Eye (tissue), 1 donor: ENCODE results near the gene CDC42EP1.
"Not testable (repeated sequence)": the region's sequence is repeated elsewhere in the genome, so short reads cannot be mapped to it uniquely, and the experiment has no call there.

ENCODE experiments used
- DNase-seq: peaks from one replicate; pipeline ENCODE4 v3.0.0-alpha.2; 2015

CDC42EP1 gene

GRCh38 chr22:37559901-37560607 lies at the start of gene CDC42EP1:
CDC42EP1 (plus strand) TSS chr22:37560480; CDS start chr22:37566350, 5,870 bp downstream.
- peak; percentile 66 for DNase-seq

GRCh38 chr22:37511395-37512104 lies 48.7 kb upstream of the CDC42EP1 start:
- DNase-seq: peak; percentile 37

GRCh38 chr22:37514526-37515051 lies 45.7 kb upstream of the CDC42EP1 start:
- no peak for DNase-seq

- no peak for DNase-seq
Observed at GRCh38 chr22:37515901-37516300, 44.4 kb upstream of the CDC42EP1 start.

GRCh38 chr22:37516456-37516855 lies 43.8 kb upstream of the CDC42EP1 start:
- DNase-seq: no peak

- DNase-seq: no peak
Observed at GRCh38 chr22:37517826-37518450, 42.3 kb upstream of the CDC42EP1 start.

GRCh38 chr22:37518509-37519267 lies 41.6 kb upstream of the CDC42EP1 start:
- no peak for DNase-seq

- no peak for DNase-seq
Observed at GRCh38 chr22:37519268-37520195, 40.7 kb upstream of the CDC42EP1 start, which contains the start of gene CARD10. CARD10 (minus strand) TSS chr22:37519415; CDS start chr22:37519200, 215 bp downstream.

GRCh38 chr22:37520776-37521191 lies 39.5 kb upstream of the CDC42EP1 start:
- no peak for DNase-seq

- DNase-seq: no peak
Observed at GRCh38 chr22:37521236-37521739, 39.0 kb upstream of the CDC42EP1 start.

GRCh38 chr22:37522482-37522881 lies 37.8 kb upstream of the CDC42EP1 start:
- DNase-seq: no peak

GRCh38 chr22:37525073-37525745 lies 35.1 kb upstream of the CDC42EP1 start:
- DNase-seq: no peak

- no peak for DNase-seq
Observed at GRCh38 chr22:37525746-37526350, 34.4 kb upstream of the CDC42EP1 start.

GRCh38 chr22:37526376-37526775 lies 33.9 kb upstream of the CDC42EP1 start:
- DNase-seq: no peak

GRCh38 chr22:37527081-37527752 lies 33.1 kb upstream of the CDC42EP1 start:
- DNase-seq: not testable (repeated sequence)

GRCh38 chr22:37527952-37528351 lies 32.3 kb upstream of the CDC42EP1 start:
- DNase-seq: not testable (repeated sequence)

- no peak for DNase-seq
Observed at GRCh38 chr22:37529652-37530345, 30.5 kb upstream of the CDC42EP1 start.

GRCh38 chr22:37533995-37534394 lies 26.3 kb upstream of the CDC42EP1 start:
- DNase-seq: no peak

GRCh38 chr22:37534445-37534844 lies 25.8 kb upstream of the CDC42EP1 start:
- DNase-seq: no peak
